ENCODE data around the gene PSMA4.

DNA sequence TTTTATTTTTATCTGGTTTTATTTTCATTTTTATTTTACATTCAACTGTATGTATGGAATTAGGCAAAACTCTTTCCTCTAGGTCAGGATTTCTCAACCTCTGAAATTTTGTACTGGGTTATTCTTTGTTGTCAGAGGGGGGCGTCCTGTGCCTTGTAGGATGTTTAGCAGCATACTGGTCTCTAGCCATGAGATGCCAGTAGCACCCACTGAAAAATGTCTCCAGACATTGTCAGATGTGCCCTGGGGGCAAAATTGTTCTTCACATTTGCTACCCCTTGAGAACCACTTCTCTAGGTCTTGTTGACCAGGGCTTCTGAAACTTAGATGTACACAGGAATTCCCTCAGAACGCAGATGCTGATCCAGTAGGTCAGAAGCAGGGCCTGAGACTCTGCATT, 30.5 kb downstream of the PSMA4 start:
- TF ChIP-seq CTCF (conservative IDR thresholded peaks at IDR 0.05) (no peak), EZH2 (IDR thresholded peaks at IDR 0.05; ENCODE audit: low read depth) (no peak)

All from PC-9 (cell line).